ENCODE measurements around the gene TBP.

DNA sequence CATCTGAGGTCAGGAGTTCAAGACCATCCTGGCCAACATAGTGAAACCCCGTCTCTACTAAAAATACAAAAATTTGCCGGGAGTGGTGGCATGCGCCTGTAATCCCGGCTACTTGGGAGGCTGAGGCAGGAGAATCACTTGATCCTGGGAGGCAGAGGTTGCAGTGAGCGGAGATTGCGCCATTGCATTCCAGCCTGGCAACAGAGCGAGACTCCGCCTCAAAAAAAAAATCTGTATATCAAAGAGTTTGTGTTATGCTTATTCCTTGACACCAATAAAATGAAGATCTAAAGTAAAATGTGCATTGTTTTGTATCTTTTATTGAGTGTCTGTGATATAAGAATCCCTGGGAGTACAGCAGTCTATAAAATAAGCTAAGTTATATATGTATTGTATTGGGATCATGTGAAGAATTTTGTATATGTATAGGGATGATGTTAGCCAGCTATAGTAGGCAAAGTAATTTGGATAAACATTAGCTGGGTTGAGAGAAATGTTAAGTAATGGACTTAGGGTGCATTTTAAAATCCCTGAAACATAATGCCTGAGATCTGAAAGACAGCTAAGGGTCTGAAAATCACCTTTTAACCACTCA lies 10.9 kb downstream of the TBP start:
- TF ChIP-seq TCF12 (IDR thresholded peaks at IDR 0.05; ENCODE audit: low read depth) (no peak), EP300 (IDR thresholded peaks at IDR 0.05; ENCODE audit: borderline replicate concordance) (no peak), TEAD4 (IDR thresholded peaks at IDR 0.05) (no peak), TAF1 (IDR thresholded peaks at IDR 0.05; ENCODE audit: low read depth) (no peak)

Data from Ishikawa (cell line).